GM20000 (cell line): ENCODE results near the gene ADRB1.

Experiments used
- DNase-seq: peaks from one replicate; pipeline ENCODE4 v3.0.0; 2012; ENCODE audit warnings: low spot score
- CTCF ChIP-seq: IDR thresholded peaks from 2 replicates; pipeline ENCODE4 v1.5.1; 2012; ENCODE audit warnings: mild to moderate bottlenecking, control low read depth; ENCODE audit errors: extremely low read depth, missing control alignments

The ADRB1 gene

GRCh38 chr10:114045136-114046086 lies 1.7 kb downstream of the ADRB1 start:
- TF ChIP-seq CTCF, result no peak
- peak; percentile 73 for DNase-seq

- TF ChIP-seq CTCF, result no peak
- DNase-seq, result no peak
Measured at GRCh38 chr10:114046087-114046458, 2.4 kb downstream of the ADRB1 start.

- DNase-seq, result no peak
- TF ChIP-seq CTCF, result no peak
Measured at GRCh38 chr10:114048472-114048871, 4.8 kb downstream of the ADRB1 start.

GRCh38 chr10:114051714-114052113 lies 8.0 kb downstream of the ADRB1 start:
- DNase-seq, result no peak
- no peak for TF ChIP-seq CTCF

GRCh38 chr10:114052255-114052654 lies 8.6 kb downstream of the ADRB1 start:
- TF ChIP-seq CTCF, result no peak
- DNase-seq, result no peak

GRCh38 chr10:114053946-114054345 lies 10.3 kb downstream of the ADRB1 start:
- DNase-seq, result no peak
- TF ChIP-seq CTCF, result no peak

- no peak for DNase-seq
- TF ChIP-seq CTCF, result no peak
Measured at GRCh38 chr10:114057855-114058254, 14.2 kb downstream of the ADRB1 start.
